T-helper 9 cell (primary cell): ENCODE data around the gene SCRG1.

Experiments
- DNase-seq: peaks from one replicate; pipeline ENCODE4 v3.0.0-alpha.2; 2020

SCRG1 gene

DNA sequence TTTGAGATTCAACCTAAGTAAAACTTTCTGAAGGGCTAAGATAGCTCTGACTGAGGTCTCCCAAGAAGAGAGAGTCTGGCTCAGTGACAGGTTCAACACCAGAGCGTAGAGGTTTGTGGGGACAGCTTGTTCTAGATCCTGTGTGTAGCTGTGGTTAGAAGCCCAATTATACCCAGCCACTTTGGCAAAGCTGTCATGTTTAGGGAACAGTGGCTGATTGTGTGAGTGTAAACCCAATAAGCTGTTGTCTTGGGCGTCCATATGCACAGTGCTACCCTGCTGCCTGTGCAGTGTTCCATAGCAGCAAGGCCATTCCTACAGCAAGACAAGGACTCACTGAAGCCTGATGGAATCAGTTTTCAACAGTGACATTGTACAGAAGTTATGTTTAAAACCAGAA, 11.2 kb upstream of the SCRG1 start:
- DNase-seq, result no peak

DNA sequence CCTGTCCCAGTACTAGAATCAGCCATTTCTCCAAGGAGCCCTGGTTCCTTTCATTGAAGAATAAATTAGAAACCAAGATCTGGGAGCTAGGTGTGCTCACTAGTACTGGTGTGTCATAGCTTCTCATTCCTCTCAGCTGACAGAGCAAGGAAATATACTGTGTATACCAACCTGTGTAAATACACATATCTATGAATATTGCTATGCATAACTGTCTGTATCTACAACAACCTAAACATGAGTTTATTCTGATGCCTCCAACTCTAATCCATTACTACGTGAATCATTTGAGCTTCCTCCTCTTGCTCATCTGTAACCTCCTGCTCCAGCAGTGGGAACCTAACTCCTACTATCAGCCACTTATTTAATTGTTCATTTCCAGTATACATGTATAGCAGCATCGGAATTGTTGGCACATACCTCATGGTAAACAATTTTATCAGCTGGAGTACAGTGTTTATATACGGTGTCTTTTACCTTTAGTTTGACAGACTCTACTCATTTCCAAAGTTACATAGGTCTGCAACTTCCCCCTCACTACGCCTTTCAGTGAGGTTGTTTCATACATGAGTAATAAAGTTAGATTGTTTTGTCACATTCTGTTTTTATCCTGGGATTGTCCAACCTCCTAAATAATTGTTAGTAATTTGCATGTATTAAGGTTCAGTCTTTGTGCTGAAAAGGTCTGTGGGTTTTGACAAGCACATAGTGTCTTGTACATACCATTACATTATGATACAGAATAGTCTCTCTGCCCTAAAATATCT, 7.1 kb upstream of the SCRG1 start:
- no peak for DNase-seq

DNA sequence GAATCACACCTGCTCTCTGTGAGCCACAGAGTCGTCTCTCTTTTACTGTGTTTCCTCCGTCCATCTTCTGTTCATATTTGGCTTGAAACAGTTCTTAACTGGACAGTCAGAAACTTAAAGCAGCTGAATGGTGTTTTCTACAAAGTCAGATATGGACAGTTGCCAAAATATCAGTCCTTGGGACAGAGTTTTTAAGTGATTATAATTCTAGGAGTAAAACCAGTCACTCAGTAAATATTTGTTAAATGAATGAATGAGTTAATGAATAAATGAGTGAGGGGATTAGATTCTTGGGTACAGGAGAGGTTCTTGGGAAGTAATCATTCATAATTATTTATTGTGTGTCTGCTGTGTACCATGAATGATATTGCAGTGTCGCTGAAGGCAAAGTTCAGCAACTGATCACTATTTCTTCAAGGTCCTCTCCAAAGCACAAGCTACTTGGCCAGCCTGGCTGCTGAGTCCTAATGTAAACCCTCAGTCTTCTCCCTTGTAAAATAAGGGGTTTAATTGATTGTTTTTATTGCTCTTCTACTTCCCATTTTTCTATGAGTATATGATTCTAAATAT, 5.5 kb upstream of the SCRG1 start:
- DNase-seq, result no peak

DNA sequence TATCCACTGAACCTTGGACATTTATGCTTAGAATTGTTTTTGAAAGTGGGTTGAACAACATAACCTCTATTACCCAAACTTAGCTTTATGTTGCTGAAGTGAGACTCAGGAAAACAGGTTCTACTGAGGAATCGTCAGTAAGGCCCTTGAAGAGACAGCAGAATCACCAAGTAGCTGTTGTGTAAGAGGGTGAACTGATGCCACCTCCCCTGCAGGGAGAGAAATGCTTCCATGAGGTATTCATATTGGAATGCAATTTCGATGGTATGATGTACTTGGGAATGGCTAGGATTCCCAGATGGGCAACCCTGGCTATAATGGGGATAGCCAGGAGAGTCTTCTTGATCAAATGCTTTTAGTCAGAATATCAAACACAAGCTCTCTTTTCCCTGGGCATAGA, 4.1 kb upstream of the SCRG1 start:
- DNase-seq, result no peak

DNA sequence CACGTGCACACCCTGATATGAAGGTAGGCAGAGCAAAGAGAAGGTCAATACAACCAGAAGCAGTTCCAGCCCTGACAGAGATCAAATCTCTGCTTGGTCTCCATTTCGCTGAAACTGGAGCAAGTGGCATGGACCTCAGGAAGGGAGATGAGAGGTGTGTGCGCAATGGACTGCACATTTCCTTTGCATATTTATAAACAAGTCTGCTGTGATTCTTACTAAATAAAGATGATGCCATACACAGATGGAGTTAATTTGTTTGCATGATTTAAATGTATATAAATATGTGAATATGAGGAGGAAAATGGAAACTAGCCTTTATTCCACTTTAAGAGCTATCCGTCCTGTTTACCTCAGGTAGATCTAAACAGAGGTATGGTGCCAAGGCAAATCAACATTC, 2.1 kb upstream of the SCRG1 start:
- no peak for DNase-seq

DNA sequence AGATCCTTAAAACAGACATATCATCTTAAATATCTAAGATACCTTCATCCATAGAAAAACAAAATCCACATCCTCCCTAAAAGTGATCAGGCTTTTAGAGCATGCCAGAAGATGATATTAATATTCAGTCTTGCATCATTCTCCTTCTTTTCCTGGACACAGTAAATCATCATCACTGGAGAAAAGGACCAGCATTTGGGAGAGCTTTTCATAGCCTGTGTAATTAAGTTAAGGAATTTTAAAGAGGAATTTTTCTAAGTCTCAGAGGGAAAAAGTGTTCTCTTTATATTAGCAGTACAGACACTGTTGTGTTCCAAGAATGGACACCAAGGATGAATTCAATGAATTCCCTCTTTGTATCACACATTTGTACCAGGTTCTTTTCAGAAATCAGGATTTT, 696 bp downstream of the SCRG1 start:
- no peak for DNase-seq

DNA sequence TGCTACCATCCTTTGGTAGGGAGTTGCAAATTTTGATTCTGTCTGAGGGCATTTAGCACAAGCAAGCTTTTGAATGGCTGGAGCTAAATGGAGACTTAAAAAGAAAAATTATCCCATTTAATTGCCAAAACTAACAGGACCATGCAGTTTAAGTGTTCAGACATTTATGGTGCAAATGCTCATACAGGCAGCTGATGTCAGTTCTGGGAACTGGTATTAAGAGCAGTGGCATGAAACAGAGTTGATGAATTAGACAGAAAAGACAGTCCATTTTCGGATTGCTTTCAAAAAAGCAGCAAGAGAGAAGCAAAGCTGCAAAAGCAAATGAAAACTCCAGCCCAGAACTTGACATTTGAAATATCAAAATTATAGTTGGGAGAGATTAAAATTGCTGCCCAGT, 1.3 kb downstream of the SCRG1 start:
- no peak for DNase-seq

DNA sequence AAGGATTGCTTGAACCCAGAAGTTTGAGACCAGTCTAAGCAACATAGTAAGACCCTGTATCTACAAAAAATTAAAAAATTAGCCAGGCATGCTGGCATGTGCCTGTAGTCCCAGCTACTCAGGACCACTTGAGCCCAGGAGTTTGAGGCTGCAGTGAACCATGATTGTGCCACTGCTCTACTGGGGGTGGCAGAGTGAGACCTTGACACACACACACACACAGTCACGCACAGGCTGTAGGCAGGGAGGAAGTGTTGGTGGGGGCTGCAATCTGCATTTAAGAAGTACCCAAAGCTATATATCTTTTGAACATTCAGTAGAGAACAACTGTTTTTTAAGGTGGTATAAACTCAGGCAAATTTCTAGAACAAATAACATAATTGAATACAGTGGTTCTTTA, 7.2 kb downstream of the SCRG1 start:
- no peak for DNase-seq

DNA sequence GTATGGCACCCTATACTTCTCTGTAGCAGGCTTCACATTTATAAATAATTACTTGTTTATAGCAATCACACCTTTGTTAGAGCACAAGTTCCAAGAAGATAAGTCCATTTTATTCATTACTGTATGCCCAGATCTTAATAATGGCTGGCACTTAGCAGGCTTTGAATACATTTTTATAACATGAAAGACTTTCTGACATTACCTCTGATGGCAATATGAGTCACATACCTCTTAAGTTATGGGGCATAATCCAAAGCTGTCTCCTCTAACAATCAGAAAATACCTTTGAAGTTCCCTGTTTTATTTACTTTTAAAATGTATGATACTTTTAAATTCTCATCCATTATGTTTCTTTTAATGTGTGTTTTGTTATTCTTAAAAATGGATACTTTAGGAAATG, 12.2 kb downstream of the SCRG1 start:
- no peak for DNase-seq

DNA sequence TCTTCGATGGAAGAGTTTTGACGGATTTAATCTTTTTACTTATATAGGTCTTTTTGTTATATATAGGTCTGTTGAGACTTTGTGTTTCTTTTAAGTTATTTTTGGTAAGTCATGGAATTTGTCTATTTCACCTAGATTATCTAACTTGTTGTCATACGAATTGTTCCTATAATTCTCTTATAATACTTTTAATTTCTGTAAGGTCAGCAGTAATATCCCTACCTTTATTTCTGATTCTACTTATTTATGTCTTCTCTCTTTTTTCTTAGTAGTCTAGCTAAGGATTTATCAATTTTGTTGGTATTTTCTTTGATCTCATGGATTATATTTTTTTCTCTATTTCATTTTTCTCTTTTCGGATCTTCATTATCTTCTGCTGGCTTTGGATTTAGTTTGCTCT, 16.6 kb downstream of the SCRG1 start:
- DNase-seq, result no peak

DNA sequence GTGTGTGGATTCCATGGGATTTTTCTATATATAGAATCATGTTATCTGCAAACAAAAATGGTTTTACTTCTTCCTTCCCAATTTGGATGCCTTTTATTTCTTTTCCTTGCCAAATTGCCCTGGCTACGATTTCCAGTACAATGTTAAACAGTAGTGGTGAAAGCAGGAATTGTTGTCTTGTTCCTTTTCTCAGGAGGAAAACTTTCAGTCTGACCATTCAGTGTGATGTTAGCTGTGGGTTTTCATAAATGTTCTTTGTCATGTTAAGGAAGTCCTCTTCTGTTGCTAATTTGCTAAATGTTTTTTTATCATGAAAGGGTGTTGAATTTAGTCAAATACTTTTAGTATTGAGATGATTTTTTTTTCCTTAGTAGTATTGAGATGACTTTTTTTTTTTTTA, 17.3 kb downstream of the SCRG1 start:
- DNase-seq, result no peak

DNA sequence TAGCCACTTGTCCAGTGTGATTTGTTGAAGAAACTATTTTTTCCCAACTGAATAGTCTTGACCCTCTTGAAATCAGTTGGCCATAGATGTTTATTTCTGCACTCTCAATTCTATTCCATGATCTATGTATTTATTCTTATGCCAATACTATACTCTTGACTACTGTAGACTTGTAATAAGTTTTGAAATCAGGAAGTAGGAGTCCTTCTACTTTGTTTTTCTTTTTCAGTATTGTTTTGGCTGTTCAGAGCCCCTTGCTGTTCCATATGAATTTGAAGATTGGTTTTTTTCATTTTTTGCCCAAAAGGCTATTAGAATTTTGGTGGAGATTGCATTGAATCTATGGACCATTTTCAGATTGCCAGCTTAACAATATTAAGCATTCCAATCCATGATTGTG, 17.9 kb downstream of the SCRG1 start:
- no peak for DNase-seq

DNA sequence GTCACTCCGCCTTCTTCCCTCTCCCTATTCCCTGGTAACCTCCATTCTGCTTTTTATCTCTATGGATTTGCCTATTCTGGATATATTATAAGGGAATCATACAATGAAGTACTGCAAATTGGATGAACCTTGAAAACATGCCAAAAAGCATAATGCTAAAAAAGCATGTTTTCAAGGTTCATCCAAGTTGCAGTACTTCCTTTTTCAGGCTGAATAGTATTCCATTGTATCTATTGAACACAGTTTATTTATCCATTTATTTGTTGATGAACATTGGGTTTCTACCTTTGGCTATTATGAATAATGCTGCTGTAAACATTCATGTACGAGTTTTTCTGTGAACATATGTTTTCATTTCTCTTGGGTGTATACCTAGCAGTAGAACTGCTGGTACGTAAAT, 19.0 kb downstream of the SCRG1 start:
- DNase-seq, result no peak

DNA sequence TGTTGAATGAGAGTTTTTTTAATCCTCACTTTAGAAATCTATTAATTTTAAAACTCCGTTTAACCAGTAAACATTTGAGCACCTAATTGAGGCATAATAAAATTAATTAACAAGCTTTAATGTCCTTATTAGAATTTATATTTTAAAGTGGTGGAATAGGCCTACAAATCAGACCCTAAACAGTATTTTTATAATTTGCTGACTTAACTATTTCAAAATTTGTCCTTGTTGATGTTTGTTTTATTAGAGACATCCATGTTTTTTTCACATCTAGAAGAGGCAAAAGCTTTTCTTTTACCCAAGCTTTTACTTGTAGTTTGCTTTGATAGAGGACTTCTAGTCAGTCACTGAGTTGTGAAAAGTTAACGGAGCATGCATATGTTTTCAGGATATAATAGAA, 24.3 kb downstream of the SCRG1 start:
- no peak for DNase-seq

DNA sequence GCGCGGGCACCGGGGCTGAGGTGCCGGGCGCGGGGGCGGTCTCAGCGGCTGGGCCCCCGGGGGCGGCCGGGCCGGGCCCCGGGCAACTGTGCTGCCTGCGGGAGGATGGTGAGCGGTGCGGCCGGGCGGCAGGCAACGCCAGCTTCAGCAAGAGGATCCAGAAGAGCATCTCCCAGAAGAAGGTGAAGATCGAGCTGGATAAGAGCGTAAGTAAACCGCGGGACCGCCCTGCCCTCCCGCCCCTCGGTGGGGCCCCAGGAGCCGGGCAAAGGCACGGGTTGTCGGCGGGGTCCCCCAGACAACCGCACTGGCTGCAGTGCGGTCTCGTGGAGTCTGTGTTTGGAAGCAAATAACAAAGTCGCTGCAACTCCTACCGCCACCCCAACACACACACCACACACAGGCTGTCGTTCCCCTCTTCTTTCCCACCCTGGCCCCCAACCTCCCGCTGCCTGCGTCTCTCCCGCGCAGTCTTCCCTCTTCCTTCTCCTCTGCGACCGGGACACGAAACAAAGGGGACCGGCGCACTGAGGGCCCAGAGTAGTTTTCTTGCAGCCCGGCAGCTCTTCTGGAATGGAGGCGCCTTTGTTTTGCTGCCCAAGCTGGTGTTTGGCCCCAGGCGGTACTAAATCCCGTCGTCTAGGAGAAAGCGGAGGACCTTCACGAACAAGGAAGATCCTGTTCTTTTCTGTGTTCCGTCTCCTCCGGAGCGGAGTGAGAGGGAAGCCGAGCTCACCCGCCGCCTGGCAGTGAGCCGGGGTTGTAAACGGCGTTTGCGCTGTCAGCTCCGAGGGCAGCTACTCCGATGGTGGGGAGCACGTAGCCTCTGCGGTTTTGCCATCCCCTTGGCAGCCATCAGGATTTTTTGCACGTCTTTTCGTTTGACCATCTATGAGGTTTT, 27.4 kb downstream of the SCRG1 start:
- peak; percentile 30 for DNase-seq

DNA sequence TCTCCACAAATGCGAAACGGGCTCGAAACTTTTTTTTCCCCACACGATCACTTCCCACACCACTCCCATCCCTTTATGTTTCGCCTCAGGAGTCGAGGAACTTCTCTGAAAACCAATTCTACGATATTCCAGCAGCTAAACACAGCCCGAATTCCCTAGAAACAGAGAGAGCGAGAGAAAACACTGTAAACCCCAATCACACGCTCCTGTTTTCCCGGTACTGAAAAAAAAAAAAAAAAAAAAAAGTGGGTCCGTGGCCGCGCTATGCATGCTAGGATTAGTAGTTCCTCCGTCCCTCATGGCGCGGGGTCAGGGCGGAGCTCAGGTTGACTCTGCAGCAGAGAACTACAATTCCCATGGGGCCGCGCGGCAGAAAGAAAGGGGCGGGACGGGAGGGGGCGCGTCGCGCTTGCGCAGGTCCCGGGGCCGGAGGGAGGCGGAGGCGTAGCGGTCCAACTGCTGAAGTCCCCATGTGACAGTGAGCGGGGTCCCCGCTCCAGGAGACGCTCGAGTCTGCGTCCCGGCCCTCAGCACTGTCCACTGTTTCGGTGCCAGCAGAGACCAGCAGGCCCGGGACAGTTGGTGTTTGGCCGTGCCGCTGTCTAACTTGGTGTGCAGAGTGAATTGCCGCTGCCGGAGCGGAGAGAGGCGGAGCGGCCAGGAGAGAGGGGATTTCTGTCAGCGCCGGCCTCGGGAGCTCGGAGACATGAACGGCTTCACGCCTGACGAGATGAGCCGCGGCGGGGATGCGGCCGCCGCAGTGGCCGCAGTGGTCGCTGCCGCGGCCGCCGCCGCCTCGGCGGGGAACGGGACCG, 28.2 kb downstream of the SCRG1 start, which contains the start of gene SAP30:
Gene SAP30, plus strand, starts transcription at position 478 of the 815 bp plus-strand sequence. Its CDS starts 229 bp downstream, at position 707.
- DNase-seq, result peak; percentile 98

DNA sequence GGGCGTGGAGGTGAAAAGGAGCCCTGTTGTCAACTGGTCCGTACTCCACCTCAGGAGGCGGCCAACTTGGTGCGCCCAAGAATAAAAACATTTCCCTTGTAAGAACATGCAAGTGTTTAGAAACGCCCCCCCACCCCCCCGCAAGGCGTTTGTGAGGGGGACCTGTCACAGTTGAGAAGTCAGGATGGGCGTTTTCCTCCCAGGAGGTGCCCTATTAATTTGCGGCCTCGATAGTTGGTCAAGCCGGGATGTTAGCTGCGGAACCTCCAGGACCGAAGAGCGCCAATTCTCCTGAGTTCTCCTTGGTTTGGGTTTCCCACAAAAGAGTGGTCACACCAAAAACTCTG, 28.8 kb downstream of the SCRG1 start:
- peak; percentile 41 for DNase-seq

DNA sequence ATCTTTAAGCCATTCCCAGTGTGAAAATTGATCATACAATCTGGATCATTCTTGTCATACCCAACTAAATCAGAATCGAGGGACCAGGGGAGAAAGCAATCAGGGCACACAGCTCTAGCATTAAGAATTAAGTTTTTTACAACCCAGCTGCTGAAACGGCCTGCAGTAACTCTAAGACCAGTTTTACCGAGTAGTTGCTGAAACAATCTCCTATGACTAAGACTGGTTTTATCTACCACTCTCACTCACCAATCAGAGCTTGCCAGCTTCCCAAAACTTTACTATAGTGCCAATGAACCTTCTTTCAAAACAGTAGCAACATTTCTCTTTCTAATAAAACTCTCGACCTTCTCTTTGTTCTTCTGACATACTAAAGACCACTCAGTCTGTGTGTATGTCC, 31.0 kb downstream of the SCRG1 start:
- DNase-seq, result no peak

DNA sequence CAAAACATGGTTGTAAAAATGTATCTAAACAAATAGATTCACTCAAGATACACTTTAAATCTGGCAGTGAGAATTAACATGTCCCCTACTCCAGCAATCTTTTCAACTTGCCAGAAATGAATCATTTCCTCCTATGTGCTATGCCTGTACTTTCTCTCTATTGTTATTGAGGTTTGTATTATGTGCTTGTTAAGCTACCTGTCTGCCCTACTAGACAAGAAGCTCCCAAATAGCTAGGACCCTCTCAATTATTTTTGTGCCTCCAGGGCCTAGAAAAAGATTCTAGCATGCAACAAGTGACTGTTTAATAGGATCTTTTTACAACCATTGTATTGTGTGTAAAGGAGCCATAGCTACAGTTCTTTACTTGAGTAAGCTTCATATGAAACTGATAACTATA, 31.6 kb downstream of the SCRG1 start:
- no peak for DNase-seq

DNA sequence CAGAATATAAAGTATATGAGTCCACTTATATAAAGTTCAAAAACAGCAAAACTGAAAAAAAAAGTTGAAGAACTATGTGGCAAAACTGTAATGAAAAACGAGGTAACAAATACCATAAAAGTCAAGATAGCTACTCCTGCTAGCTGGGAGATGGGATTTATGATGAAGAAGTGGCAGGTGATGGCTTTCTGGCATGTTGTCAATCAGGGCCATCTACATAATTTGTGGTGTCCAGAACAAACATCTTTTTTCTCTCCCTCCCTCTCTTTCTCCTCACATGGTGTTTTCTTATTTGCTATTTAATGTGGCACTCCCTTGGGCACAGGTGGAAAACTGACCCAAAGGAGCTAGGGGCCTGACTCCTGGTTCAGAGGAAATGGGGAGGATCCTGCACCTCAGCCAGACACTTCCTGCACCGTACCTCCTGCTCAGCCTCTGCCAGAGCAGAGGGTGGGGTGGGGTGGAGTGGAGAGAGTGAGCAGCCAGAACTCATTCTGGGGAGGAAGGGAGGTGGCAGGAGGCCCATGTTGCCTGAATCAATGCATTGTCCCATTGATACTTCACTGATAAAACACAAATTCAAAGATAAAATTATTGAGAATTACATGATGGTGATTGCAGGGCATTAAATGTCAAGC, 33.4 kb downstream of the SCRG1 start:
- DNase-seq, result no peak

DNA sequence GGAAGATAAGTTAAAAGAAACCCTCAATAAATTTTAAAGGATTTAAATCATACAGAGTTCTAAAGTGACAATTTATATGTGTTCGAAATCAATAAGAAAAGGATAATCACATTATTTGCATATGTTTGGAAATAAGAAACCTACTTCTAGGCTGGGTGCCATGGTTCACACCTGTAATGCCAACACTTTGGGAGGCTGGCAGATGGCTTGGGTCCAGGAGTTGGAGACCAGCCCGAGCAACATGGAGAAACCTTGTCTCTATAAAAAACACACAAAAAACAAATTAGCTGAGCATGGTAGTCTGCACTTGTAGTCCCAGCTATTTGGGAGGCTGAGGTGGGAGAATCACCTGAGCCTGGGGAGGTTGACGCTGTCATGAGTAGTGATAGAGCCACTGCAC, 36.2 kb downstream of the SCRG1 start:
- DNase-seq, result no peak

DNA sequence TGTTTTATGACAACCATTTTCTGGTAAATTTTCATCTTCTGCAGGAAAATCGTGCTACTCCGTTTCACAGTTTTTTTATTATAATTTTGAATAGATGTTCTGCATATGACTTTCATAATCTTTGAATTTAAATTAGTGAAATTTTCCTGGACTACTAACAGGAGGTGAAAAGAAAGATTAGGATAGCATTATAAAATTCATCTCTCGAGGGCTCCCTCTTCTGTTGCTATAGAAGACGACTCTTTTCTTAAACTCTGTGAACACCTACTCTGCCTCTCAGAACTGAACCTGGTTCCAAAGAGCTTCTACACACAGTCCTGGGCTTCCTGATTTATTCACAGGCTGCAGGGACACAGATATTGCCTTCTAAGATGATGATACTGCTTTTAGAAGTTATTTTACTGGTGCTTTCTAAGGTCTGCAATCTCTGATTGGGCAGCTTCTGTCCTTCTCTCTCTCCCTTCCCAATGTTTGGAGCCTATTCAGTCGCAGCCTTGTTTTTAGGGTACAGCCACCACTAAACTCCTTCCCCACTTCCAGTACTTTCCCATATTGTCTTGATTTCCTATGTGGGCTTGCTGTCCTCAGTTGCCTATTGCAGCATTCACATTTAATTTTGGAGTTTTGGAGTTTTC, 38.2 kb downstream of the SCRG1 start:
- DNase-seq, result no peak
